ENCODE results near the gene ATXN7L1.

ATXN7L1 gene

GRCh38 chr7:105565190-105565589, 311.2 kb downstream of the ATXN7L1 start:
- no peak for DNase-seq

- no peak for DNase-seq
These were observed 316.5 kb downstream of the ATXN7L1 start for GRCh38 chr7:105559926-105560325.
